Left lobe of liver (tissue), 2 donors: Measurements from ENCODE around the gene BTN2A1. TPM values are rescaled to one million over a fixed set of nuclear protein-coding genes. Genes with fewer than 3 reads are reported as not detected.
"Not testable (repeated sequence)": the region's sequence is repeated elsewhere in the genome, so short reads cannot be mapped to it uniquely, and the experiment has no call there.

Source experiments
- ATAC-seq: fragments of 200-7000 bp; cut with Tn5 transposase; one replicate; pipeline ENCODE4 v1.9.1; 2020; ENCODE audit warnings: mild to moderate bottlenecking, moderate library complexity
- DNase-seq: peaks from one replicate; pipeline ENCODE4 v3.0.0-alpha.2; 2020; ENCODE audit warnings: low spot score
- total RNA-seq: library from RNA; stranded (reverse); gene quantifications from one replicate; pipeline ENCODE4 v1.2.1, GENCODE V29; 2021
- donor health status: DM: no; HTN: no; CAD: no; lungs with moderate emphysema.
- donor health status: DM: no; HTN: yes; CAD: no.

BTN2A1 gene
- total RNA-seq = 5.0 TPM

DNA sequence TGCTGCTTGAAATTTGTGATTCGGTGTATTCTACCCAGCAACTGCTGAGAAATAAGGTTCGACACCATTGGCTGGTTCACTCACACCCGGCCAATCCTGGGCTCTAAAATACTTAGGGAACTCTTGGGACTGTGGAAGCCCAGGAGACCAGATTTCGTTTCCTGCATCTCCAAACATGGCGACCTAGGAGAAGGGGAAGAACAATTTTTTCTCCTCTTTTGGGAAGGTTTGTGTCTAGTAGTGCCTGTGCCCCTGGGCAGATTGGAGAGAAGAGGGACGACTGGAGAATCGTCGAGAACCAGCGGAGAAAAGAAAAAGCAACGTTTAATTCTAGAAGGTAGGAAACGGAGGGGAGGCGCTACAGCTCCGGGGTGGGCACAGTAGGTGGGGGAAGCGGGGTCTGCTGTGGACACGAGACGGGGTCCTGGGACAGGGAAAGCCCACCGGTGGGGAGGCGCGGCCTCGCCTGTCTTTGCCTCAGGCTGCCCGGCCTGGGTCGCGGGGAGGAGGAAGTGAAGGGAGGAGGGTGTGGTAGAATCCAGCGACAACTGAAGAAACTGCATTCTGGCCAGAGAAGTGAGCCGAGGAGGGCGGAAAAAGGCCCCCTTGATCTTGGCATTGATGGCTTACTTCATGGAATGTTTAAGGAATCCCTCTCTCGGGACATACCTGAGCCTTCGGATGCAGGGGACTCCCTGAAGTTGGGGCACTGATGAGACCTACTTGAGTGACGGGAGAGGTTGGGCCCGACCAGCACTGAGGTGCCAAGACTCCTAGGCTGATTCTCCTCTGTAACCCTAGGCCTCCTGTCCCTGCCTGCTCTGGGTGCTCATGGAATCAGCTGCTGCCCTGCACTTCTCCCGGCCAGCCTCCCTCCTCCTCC is at the start of gene BTN2A1:
TSS of gene BTN2A1 (plus strand) at position 150 of the 883 bp plus-strand sequence. CDS start at position 832, 682 bp downstream.
- DNase-seq = peak; percentile 75
- ATAC-seq = peak; percentile 98

DNA sequence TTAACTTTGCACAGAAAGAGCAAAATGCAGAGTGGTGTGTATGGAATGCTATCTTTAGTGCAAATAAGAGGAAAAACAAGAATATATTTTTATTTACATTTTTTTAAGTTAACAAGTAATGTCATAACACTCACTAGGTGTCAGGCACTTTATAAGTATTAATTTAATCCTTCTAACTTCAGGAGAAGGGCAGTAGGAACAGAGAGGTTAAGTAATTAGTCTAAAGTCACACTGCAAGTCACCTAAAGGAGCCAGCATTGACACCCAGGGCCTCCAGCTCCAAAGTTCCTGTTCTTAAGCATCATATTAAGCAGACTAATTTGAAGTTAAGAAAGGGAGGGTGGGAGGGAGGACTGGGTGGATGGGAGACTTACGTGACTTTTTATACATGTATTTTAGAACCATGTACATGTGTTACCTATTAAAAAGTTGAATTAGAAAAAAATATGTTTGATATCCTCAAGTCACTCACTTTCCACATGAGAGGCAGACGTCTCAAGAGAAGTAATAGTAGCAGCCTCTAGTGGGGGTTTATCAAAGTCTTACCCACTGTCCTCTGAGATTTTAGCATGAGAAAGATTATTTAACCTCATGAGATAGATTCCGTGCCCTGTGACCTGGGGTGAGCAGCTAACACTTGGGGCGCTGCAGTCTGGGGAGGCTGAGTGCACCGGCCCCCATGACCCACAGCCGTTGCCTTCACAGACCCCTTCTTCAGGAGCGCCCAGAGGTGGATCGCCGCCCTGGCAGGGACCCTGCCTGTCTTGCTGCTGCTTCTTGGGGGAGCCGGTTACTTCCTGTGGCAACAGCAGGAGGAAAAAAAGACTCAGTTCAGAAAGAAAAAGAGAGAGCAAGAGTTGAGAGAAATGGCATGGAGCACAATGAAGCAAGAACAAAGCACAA is 48.7 kb upstream of the BTN2A1 start:
- no peak for ATAC-seq
- DNase-seq = no peak

DNA sequence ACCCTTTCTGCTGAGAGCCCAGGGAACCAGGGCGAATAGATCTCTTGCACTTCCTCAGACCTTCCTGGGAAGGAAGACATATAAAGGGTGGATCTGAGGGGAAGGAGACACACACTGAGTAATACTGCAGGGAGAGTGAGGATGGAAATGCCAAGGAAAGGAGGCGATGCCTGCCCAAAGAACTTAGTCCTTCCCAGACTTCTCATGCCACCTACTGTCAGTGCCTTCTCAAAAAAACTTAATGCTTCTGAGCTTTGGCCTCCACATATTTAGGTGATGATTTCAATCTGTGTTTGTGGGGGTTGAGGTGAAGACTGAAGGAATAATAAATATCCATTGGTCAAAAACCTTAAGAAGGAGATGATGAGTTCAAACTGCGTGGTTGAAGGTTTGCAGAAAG is 46.0 kb upstream of the BTN2A1 start:
- DNase-seq (no peak), ATAC-seq (no peak)

DNA sequence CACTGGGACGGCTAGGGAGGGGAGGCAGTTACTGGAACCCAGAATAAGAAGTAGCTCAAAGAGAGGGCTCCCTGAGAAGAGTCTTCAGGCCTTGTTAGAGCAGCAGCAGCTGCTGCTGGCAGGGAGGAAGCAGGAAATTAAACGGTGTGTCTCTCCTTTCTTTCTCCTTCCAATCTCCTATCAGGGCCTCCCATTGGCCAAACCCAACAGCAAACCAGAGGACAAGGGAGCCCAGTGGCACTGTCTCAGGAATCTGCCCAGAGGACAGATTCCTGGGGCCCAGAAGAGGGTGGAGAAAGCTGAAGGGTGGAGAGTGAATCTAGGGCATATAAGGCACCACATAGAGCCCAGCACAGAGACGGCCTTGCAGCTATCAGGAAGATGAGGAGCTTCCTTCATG is 45.5 kb upstream of the BTN2A1 start:
- no peak for ATAC-seq
- no peak for DNase-seq

DNA sequence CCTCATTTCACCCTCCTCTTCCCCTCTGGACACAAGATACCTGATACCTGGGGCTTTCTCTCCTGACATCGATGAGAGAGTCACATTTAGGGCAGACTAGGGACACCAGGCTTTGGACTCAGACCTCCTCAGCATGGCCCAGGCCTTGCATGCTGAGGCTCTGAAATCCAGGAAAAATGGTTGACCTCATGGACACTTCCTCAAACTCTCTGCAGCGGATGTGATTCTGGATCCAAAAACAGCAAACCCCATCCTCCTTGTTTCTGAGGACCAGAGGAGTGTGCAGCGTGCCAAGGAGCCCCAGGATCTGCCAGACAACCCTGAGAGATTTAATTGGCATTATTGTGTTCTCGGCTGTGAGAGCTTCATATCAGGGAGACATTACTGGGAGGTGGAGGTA is 44.8 kb upstream of the BTN2A1 start:
- DNase-seq = no peak

DNA sequence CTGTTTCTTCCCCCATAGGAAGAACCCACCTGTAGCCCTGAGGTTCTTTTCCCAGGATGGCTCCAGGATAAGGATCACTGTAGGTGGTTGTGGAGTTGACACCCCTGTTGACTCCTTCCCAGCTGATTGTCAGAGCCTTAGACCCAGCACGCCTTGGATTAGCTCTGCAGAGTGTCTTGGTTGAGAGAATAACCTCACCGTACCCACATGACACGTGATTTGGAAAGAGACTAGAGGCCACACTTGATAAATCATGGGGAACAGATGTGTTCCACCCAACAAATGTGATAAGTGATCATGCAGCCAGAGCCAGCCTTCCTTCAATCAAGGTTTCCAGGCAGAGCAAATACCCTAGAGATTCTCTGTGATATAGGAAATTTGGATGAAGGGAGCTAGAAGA is 43.5 kb upstream of the BTN2A1 start:
- ATAC-seq = no peak
- no peak for DNase-seq

More for the DNA sequence above, 44.8 kb upstream of the BTN2A1 start:
- ATAC-seq = no peak

DNA sequence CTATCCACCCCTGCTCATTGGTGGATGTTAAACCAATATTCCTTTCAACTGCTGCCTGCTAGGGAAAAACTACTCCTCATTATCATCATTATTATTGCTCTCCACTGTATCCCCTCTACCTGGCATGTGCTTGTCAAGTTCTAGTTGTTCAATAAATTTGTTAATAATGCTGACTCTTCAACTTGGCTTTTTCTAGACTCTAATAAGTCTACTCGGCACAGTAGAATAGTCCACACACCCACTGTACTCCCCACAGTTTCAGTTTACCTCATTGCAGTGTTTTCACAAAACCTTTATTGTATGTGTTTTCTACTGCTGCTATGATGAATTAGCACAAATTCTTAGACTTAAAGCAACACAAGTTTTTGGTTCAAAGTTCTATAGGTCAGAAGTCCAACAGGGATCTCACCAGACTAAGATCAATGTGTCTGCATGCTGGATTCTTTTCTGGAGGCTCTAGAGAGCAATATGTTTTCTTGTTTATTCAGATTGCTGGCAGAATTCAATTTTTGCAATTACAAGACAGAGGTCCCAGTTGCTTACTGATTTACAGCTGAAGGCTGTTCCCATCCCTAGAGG is 42.6 kb upstream of the BTN2A1 start:
- ATAC-seq (no peak), DNase-seq (no peak)

DNA sequence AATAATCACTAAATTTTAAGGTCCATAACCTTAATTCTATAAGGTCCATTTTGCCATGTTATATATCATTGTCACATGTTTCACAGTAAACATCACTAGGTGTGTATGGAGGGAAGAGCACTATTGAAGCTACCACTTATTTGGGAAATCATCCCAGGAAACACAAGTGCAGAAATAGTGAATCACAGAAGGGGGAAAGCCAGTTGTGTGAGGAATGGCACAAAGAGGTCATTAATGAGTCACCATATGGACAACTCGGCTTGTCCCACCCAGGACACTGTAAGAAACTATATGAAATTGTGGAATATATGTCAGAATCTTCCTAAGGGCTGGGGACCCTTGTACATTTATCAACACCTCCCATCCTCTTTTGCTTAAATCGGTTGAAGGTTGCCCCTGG is 42.0 kb upstream of the BTN2A1 start:
- ATAC-seq (no peak), DNase-seq (no peak)

GRCh38 chr6:26416288-26416687 is 41.5 kb upstream of the BTN2A1 start:
- DNase-seq (no peak), ATAC-seq (no peak)

DNA sequence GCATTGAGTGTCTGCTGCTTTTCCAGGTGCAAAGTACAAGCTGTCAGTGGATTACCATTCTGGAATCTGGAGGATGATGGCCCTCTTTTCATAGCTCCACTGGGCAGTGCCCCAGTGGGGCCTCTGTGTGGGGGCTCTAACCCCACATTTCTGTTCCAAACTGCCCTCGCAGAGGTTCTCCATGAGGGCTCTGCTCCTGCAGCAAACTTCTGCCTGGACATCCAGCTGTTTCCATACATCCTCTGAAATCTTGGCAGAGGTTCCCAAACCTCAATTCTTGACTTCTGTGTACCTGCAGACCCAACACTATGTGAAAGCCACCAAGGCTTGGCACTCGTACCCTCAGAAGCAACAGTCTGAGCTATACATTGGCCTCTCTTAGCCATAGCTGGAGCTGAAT is 39.7 kb upstream of the BTN2A1 start:
- not testable (repeated sequence) for ATAC-seq, DNase-seq

GRCh38 chr6:26418795-26419194 is 39.0 kb upstream of the BTN2A1 start:
- not testable (repeated sequence) for ATAC-seq, DNase-seq

DNA sequence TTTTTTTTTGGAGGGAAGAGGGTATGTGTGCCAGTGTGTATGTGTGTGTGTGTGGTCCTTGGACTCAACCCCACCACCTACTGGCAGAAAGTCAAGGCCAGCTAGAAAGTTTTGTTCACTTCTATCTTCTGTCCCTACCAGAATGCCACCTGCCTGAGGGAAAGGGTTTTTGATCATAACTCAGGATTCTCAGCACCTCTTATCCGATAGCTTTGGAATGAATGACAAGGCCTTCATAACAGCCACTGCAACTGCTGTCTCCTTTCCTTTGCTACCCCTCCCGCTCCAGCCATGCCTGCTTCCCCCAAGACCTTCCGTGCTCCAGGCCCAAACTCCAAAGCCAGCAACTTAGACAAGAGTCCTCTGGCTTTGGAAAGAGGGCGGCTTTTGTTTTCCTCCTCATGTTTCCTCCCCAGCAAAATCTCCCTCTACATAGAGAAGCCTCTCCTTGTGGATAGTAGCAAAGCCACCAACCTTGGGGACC is 37.0 kb upstream of the BTN2A1 start:
- no peak for DNase-seq
- ATAC-seq = peak; percentile 27

DNA sequence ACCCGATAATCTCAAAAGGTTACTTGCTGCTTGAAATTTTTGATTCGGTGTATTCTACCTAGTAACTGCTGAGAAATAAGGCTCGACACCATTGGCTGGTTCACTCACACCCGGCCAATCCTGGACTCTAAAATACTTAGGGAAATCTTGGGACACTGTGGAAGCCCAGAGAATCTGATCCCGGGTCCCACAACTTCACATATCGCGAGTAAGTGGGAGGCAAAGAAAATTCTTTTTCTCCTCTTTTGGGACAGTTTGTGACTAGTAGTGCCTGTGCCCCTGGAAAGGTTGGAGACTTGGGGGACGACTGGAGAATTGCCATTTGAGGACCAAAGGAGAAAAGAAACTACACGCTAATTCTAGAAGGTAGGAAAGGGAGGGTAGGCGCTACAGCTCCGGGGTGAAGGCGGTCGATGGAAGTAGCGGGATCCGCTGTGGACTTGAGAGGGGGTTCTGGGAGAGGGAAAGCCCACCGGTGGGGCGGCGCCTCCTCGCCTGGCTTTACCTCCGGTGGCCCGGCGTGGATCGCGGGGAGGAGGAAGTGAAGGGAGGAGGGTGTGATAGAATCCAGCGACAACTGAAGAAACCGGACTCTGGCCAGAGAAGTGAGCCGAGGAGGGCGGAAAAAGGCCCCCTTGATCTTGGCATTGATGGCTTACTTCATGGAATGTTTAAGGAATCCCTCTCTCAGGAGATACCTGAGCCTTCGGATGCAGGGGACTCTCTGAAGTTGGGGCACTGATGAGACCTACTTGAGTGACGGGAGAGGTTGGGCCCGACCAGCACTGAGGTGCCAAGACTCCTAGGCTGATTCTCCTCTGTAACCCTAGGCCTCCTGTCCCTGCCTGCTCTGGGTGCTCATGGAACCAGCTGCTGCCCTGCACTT is 36.3 kb upstream of the BTN2A1 start:
- ATAC-seq = peak; percentile 97
- peak; percentile 72 for DNase-seq

GRCh38 chr6:26422329-26422728 is 35.4 kb upstream of the BTN2A1 start:
- no peak for DNase-seq
- no peak for ATAC-seq

DNA sequence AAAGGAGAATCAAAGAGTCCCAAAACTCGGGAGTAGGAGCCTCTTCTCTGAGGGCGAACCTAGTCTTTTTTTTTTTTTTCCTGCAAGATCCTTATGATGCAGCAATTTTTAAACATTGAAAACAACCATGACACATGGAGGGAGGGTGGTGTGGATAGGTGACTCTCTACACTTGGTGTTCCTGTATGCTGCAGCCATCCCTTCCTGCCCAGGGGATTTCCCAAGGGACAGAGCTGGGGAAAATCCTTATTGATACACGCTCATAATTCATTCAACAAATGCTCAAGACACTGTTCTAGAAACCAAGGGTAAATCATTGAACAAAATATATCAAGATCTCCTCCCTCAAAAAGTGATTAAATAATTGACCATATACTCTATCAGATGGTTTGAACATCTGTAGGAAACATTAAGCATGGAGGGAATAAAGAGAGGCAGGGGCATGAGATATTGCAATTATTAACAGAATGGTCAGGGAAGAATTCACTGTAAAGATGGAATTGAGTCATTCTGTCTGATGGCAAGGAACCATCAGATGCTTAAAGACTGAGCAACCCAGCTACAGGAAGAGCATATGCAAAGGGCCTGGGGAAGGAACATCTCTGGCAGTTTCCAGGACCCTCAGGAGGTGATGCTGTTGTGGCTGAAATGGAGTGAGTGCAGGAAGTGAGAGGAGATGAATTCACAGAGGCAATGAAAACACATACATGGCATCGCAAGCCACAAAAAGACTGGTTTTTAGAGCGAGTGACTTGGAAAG is 30.9 kb upstream of the BTN2A1 start:
- ATAC-seq (no peak), DNase-seq (no peak)

- no peak for ATAC-seq
- no peak for DNase-seq
Measured at GRCh38 chr6:26427451-26427809, 30.3 kb upstream of the BTN2A1 start.

DNA sequence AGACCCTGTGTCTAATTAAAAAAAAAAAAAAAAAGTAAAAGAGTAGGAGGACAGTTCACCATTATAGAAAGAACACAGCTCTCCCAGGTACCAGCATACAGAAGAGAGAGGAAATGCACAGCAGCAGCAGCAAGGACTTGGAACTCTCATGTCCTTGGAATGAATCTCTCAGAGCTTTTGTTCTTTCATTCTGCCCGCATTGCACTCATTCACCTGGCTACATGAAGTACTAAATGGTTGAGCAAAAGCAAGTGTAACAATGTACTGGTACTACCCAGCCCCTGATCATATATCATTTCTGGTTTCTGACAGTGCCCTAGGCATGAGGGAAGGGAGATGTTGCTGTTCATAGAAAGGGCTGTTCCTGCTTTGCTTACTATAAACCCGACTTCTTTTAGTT is 29.5 kb upstream of the BTN2A1 start:
- ATAC-seq = no peak
- DNase-seq = no peak

DNA sequence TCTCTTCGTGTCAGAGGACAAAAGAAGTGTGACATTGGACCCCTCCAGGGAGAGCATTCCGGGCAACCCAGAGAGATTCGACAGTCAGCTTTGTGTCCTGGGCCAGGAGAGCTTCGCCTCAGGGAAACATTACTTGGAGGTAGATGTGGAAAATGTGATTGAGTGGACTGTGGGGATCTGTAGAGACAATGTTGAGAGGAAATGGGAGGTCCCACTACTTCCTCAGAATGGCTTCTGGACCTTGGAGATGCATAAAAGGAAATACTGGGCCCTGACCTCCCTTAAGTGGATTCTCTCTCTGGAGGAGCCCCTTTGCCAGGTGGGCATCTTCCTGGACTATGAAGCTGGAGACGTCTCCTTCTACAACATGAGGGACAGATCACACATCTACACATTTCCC is 27.0 kb upstream of the BTN2A1 start:
- ATAC-seq (no peak), DNase-seq (no peak)
